Stimulated activated CD8-positive, alpha-beta memory T cell treated with anti-CD3 and anti-CD28 coated beads, Interleukin-2, amount 100 ng/mL, for 48 hours (primary cell): ENCODE data around the gene QKI.
"Not testable (repeated sequence)": the region's sequence is repeated elsewhere in the genome, so short reads cannot be mapped to it uniquely, and the experiment has no call there.

Experiments
- DNase-seq, 2 donors: peaks; one replicate each; pipeline ENCODE4 v3.0.0-alpha.2; 2020; ENCODE audit warnings: low read depth in 2 of 2

QKI gene

DNA sequence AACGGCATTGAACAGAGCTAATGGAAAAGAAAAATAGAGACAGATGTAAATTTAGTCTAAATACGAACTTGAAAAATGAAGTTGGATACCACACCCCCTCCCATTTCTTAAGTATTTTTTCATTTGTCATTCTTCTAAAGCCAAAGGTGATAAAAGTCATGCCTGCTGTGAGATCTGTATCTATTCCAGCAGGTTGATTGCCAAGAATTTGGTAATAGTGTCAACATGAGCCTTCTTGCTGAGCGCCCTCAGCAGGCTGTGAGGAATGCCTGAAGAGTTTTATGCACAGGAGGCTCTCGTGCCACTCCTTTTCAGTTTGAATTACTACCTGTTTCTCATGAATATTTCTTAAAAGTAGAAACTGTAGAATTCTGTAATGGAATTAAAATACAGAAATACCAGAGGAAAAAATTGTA lies 165.4 kb downstream of the QKI start:
- no peak for DNase-seq

DNA sequence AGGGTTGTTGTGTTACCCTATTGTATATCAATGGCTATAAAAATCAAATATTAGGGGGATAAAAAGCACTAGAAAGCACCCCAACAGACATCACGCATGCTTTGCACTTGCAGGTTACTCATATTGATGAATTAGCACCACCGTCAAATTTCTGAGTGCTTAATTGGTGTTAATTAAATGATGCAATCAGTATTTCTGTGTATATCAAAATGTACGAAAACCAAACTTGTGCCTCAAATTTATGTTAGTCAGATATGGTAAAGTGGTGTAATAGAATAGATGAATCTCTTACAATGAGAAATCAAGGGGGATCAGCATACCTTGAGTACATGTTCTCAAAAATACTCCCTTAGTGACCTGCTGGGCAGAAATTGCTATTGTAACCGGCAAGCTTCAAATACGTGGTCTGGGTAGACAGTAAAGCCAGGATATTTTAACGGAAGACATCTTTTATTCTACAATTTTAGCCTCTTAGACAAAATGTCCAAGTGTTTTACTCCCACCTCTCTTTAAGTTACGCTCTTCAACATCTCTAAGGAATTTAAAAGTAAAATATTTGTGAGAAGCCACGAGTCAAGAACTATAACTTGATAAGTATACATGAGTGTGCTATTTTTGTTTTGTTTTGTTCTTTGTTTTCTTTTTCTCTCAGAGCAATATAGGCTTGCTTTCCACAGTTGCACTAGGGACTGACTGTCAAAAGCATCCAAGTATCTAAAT lies 166.0 kb downstream of the QKI start:
- no peak for DNase-seq

DNA sequence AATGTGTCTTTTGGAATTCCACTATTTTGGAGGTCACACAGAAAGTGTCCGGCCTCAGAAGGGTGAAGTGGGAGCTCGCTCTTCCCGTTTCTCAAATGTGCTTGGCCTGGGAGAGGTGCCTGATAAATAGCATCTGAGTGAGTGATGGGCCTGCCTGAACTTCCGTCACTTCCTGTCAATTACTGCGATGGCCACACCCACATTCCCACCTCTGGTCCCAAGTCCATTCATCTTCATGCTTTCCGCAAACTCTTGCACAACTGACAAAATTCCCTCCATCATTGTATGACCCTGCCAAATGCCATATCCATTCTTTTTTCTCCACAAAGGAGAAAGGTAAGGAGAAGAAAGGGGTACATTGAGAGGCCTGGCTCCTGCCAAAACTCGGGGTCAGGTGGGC lies 169.0 kb downstream of the QKI start:
- DNase-seq = no peak

DNA sequence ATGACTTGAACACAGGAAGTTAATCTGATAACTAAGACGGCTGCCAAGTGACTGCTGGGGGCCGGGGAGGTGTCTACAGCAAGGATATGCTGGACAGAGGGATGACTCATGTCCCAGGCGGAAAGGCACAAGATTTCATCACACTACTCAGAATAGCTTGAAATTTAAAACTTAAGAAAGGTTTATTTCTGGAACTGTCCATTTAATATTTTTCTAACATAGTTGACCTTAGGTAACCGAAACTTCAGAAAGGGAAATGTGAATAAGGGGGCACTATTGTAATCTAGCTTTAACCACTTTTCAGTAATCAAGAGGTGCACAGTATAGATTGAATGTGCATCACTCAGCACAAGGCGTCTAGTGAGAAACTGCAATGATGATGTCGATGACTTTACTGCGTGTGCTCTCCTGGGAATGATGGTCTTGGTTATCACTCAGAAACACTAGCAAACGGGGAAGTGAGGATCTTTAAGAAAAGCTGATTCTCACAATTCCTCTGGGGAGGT lies 171.5 kb downstream of the QKI start:
- DNase-seq = no peak

DNA sequence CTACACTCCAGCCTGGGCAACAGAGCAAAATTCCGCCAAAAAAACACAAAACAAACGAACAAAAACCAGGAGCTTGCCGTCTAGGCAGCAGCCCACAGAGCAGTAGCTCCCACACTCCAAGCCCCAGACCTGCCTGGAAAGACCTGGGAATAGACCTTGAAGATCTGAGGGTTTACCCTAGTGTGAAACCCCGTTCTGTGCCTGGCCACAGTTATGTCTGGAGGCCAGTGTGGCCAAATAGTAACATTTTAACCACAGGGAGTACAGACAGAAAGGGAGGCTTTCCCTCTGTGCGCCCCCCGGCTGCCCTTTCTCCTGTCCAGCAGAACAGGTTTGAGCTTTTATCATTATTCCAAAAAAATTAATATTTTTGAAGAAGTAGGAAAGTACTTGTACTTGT lies 172.4 kb downstream of the QKI start:
- no peak for DNase-seq

DNA sequence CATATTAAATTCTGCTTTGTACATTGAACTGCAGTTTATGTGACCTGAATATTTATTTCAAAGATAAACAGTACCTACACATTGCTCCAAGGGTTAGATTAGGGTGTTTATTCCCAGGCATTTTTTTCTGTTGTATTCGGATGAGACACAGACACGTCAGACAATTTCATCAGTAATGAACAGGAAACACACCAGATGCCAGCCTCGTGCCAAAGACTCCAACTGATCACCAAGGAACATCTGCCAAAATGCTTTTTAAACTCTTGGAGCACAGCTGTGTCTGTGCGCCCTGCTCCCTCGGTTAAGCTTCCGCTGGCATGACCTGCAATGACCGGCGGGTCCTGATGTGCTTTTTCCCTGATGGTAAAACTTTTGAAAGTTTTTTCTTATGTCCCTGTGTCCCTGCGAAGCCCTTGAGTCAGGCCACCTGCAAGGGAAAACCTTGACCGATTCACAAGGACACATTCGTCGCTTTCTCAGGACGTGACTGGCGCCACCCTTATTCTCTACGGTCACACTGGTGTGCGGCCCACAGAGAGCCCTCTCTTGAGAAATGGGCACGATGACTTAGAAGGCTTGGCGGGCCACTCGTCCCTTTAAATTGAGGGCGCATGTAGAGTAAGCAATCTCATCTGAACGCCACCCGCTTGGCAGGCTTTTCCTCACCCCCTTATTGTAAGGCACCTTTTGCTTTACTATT lies 173.9 kb downstream of the QKI start:
- no peak for DNase-seq

DNA sequence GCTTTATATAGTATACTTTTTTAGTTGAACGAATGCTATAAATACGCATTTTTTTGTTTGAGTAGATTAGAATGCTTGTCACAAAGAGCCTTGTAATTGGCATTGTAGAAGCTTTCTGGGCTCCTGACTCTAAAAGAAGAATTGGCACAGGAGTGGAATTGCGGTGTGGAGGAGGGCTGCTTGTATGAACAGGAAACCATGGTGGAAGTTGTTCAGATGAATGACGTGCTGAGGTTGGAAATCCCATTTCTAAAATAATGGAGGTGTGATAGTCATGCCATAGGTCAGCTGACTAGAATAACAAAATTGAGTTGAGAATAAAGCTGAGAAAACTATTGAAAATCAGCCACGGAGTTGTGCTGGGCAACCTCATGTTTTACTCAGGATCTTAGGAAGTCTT lies 174.9 kb downstream of the QKI start:
- DNase-seq = no peak

DNA sequence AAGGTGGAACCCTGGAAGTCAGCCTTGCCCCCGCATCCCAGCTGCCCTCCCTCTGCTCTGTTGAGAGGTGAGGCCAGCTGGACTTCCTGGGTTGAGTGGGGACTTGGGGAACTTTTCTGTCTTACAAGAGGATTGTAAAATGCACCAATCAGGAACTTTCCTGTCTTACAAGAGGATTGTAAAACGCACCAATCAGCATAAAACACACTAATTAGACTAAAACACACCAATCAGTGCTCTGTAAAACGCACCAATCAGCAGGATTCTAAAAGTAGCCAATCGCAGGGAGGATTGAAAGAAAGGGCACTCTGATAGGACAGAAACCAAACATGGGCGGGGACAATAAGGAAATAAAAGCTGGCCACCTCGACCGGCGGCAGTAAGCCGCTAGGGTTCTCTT lies 175.6 kb downstream of the QKI start:
- not testable (repeated sequence) for DNase-seq

DNA sequence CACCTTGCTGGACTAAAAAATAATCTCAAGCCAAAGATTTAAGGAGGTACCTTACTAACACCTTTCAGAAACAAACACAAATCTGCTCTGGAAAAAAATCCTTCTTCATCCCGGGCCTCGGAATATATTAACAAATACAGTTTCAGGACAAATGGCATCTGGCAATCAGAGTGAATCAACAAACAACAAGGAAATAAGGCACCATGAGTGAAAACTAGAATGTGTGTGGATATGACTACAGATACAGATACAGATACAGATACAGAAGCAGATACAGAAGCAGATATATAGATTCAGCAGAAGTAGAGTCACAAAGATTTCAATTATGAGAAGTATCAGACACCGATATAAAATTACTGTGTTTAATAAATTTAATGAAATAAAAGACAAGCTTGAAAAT lies 178.4 kb downstream of the QKI start:
- DNase-seq = no peak

DNA sequence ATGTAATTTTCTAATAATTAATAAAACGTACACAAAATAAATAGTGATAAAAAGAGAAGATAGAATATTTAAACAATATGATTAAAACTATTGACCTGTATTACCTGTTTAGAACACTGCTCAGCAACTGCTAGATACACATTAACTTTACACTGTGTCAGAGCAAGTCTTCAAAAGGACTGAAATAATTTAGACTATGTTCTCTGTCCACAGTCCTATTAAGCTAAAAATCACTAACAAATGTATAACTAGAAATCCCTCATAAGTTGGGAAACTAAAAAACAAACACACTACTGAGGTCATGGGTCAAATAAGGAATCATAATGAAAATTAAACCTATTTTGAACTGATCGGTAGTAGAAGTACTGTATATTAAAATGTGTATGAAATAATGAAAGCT lies 181.7 kb downstream of the QKI start:
- no peak for DNase-seq

DNA sequence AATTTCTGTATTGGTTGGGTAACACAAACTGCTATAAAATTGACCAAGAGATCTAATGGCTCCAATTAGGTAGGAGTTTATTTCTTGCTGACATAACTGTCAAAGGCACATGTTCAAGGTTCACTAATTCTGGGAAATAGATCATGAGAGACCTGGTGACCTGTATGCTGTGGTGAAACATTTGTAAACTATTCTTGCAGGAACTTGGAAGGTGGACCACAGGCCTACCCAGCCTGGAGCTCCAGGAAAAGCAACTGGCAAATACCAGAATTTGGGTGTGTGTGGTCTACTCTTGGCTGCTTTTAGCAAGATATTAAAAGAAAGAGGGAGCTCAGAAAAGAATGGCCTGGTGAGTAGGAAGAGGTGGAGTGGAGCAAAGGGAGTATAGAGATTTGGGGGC lies 184.6 kb downstream of the QKI start:
- no peak for DNase-seq

DNA sequence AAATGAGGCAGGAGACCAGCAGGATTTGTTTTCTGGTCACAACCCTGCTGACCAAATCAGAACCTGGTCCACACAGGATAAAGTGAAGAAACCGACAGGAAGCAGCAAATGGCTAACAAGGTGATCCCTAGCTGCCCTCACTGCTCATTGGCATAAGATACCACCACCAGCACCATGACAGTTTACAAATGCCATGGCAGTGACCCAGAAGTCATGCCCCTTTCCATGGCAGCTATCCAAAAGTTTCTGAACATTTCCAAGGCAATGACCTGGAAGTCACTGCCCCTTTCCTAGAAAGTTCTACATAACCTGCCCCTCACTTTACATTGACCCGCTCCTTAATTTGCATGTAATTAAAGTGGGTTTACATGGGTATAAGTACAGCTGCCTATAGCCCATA lies 185.2 kb downstream of the QKI start:
- DNase-seq = no peak

DNA sequence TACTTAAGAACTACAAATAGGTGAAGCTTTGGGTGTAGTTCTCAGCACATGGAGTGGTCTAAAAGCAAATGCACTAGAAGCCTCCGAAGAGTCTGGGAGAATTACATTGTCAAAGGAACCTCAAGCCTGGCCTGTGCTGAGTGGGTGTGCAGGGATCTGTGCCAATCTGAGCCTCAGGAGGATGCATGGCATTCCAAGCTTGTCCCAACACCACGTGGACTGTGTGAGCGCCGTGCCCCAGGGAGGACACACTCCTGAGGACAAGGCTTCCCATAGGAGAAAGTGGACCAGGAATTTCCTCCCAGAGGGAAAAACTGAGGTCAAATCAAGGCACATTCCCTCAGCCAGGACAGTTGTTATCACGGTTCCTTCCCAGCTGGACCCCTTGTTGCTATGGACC lies 185.8 kb downstream of the QKI start:
- DNase-seq = no peak

DNA sequence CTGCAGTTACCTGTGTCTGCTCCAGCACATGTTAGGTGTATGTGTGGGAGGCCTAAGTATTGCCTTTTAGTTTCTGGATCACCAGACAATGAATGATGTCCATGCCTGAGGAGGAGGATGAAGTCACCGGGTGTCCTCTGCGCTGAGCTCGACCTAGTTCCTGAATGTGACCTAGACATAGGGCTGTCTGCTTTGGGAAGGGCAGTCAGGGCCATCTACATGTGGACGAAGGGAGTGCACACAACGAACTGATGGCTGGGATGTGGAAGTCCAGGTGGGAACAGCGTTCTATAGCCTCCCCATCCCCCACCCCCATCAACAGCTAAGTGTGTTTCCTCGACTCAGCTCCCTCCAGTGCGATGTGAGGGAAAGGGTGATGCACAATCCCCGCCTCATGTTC lies 186.3 kb downstream of the QKI start:
- DNase-seq = no peak

DNA sequence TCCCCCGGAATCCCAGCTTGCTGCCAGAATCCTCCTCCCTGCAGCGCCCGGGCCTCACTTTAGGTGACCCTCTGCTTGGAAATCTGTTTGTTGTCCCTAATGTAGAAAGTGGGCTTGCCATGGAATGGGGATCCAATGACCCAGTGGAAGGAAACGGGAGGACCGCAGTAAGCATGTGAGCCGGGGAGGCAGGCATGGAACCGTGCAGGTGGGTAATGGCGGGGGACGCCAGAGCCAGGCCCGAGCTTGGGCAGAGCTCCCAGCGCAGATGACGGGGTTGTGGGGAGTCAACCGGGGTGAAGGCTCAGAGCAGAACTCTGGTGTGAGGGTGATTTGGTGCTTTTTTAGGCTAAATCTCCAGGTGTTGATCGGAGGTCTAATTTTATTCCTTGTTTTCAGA lies 188.3 kb downstream of the QKI start:
- DNase-seq = no peak

DNA sequence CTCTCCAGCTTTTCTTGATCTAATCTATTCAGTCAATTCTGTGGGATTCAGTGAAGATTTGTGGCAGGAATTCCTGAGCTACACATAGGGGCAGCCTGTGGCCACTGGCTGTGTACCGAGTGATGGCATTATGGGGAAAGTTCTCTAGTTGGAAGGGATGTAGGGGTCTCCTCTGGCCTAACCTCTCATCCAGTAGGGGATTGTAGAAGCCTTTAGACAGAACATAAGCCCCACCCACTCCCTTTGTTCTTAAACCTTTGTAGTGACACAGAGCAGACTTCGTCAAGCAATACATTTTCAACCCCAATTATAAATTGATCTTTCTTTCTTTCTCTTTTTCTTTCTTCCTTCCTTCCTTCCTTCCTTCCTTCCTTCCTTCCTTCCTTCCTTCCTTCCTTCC lies 188.9 kb downstream of the QKI start:
- DNase-seq = no peak

DNA sequence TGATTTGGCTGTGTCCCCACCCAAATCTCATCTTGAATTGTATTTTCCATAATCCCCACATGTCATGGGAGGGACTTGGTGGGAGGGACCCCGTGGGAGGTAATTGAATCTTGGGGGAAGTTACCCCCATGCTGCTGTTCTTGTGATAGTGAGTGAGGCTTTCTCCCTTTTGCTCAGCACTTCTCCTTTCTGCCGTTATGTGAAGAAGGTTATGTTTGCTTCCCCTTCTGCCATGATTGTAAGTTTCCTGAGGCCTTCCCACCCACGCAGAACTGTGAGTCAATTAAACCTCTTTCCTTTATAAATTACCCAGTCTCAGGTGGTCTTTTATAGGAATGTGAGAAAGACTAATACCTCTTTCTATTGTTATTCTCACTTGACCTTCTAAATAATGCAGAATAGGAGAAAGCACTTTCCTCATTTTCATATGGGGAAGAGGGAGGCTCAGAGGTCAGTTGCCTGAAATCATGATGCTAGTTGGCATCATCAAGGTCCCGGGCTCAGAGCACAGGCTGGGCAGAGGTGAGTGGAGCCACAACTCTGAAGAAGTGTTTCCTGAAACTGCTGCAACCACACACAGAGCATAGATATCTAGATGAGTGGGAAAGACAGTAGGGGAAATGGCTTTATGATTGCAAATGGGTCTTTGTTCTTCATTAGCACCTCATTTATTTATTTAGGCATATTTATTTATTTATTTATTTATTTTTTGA lies 191.0 kb downstream of the QKI start:
- no peak for DNase-seq

DNA sequence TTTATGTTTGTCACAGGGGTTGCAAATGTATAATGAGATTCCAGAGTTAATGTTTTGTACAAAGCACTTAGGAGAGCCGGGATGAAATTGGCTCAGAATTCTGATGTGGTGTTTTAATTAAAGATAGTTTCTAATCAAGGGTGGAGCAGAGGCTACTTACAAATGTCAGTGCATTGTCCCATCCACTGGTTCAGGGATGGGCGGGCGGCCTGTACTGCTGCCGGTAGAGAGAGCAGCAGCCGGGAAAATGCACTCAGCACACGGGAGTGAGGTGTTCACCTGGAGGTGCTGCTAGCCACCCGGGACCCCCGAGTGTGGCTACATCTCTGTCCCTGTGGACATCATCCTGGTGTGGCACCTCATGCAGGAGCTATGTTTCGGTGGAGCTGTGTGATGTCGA lies 193.3 kb downstream of the QKI start:
- no peak for DNase-seq

DNA sequence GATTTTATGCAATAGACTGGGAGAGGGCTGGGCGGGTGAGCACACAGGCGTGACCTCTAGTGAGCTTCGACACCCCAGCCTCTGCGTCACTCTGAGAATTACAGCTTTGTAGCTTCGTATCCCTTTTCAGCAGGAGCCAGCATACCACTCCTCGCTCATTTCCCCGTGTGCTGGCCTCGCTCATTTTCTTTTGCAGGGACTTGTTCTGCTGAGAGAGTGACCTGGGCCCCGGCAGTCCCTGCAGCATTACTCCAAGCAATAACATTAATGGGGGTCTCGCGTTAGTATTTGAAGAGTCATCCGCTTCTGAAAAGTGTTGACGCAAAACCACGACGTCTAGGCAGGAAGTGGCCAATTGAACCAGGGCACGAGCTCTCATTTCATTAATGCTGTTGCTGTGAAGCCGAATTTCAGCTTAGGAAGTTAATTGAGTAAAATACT lies 193.7 kb downstream of the QKI start:
- DNase-seq = no peak

DNA sequence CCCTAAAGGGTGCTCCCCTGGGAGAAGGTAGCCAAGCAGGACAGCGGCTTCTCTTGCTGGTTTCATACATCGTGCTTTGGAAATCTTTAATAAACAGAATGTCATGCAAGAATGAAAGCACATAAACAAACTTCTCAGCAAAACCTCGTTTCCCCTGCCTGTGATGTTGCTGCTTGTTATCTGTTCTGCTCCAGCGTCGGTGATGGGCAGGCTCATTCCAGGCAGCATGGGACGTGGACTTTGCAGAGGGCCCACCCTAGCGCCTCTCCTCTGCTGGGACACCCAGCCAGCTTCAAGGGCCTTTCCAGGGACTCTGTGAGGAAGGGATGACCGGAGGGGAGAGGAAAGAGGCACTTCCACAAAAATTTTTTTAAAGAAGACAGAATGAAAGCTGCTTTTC lies 197.7 kb downstream of the QKI start:
- no peak for DNase-seq

DNA sequence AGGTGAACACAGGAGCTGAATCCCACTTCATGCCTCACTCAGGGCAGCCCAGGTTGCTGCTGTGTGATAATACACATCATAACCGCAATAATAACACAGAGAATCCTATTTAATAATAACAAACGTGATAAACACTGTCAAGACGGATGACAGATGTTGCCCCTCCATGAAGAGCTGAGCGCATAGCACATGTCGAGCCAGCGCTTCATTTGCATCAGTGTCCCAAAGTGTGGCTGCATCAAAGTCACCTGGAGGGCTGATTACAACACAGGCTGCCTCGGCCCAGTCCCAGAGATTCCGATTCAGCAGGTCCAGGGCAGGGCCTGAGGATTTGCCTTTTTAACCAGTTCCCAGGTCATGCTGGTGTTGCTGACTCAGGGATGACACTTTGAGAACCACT lies 198.5 kb downstream of the QKI start:
- DNase-seq = no peak

DNA sequence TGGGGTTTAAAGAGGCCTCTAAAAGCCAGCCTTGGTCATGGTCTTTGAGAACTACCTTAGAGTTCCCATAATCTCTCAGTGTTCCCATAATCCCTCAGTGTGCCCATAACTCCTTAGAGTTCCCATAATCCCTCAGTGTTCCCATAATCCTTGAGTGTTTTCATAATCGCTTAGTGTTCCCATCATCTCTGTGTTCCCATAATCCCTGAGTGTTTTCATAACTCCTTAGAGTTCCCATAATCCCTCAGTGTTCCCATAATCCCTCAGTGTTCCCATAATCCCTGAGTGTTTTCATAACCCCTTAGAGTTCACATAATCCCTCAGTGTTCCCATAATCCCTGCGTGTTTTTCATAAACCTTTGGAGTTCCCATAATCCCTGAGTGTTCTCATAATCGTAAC lies 199.2 kb downstream of the QKI start:
- DNase-seq = no peak

DNA sequence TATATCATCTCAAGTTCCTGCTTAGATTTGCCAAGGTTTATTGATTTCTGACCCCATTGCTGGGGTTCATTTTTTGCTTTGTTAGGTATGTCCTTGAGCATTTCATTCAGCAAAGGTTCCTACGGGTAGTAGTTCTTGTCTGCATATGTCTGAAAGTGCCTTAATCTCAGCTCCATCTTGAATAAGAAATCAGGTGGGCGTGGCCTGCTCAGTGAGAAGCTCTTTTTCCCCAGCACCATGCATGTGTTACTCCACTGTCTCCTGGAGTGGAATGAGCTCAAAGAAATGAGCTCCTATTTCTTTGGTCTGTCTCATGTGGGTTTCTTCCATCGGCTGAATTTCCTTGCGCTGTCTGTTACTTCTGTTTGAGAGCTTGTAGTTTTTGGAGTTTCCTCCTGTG lies 201.9 kb downstream of the QKI start:
- DNase-seq = no peak
